Measurements from ENCODE around the gene FBXW12.
"Not testable (repeated sequence)": the region's sequence is repeated elsewhere in the genome, so short reads cannot be mapped to it uniquely, and the experiment has no call there.

The FBXW12 gene

DNA sequence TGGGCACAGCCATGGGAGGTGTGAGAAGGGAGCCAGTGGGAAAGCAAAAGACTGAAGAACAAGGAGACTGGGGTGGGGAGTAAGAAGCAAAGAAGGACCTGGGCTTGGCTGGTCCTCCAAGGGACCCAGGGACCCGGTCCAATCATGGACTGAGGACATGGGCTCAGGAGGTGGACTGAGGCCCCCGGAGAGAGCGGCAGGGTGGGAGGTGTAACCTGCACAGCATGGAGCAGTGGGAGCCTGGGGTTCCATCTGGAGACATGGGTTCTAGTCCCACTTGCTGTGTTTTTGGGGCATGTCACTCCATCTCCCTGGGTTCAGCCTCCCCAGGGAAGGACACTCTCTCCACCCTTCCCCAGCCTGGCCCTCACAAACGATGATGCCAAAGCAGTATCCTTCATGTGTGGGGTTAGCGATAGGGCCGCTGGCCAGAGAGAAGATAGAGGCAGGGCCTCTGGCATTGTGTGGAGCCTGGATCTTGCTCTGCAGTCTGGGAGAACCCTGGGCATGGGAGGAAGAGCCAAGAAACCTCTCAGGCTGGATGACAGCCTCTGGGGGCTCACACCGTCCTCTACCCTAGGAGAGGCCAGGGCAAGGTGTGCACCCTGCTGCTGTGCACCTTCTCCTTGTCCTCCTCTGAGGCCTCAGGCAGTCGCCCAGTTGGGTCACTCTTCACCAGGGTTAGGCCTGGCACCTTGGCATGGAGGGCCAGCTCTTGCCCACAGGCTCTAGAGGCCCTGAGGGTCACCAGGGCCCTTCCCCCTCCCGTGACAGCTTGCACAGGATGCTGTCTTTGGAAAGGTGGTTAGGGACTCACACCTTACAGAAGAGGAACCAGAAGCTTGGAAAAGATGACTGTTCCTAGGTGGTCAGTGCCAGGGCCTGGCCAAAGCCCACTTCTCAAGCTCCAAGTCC, 26.0 kb downstream of the FBXW12 start:
- no peak for TF ChIP-seq JUND (IDR thresholded peaks at IDR 0.05; ENCODE audit: low read depth)
- DNase-seq (ENCODE audit: low read depth in 1 of 2, low spot score in 1 of 2), result no peak
- in situ Hi-C loops (cut with HindIII; ENCODE audit: low pct_unique_long_range_greater_than_20kb, low sequenced_read_pairs), result no loop called here

DNA sequence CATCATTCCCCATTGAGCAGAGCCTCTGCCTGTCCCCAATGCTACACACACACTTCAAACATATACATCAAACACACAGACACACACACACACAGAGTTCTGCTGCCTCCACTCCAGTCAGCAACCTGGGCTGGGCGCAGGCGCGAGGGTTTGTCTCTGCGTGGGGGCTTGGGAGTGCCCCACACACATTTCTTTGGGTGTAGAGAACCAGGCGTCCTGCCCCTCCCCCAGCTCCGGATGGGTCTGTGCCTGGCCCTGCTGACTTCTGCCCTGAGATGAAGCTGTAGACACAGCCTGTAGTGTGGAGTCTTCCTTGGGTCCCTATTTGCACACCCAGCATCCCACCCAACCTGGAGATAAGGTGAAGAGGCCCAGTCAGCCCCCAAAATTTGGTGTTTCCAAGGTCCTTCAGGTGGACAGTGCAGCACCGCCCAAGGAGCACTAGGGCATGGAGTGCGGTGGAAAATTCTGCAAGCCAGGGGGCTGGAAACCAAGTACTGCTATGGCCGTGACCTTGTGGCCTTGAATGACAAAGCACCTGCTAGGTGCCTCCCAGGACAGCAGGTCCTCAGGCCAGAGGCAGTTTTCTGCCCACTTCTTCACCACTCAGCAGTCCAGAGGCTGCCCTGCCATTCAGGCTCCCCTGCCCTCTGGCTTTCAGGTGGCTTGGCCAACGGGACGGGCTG, 26.8 kb downstream of the FBXW12 start:
- peak in 1 of 2 experiments; percentile 3 for DNase-seq (ENCODE audit: low read depth in 1 of 2, low spot score in 1 of 2)
- no peak for TF ChIP-seq JUND (IDR thresholded peaks at IDR 0.05; ENCODE audit: low read depth)
- in situ Hi-C loops (cut with HindIII; ENCODE audit: low pct_unique_long_range_greater_than_20kb, low sequenced_read_pairs), result no loop called here

DNA sequence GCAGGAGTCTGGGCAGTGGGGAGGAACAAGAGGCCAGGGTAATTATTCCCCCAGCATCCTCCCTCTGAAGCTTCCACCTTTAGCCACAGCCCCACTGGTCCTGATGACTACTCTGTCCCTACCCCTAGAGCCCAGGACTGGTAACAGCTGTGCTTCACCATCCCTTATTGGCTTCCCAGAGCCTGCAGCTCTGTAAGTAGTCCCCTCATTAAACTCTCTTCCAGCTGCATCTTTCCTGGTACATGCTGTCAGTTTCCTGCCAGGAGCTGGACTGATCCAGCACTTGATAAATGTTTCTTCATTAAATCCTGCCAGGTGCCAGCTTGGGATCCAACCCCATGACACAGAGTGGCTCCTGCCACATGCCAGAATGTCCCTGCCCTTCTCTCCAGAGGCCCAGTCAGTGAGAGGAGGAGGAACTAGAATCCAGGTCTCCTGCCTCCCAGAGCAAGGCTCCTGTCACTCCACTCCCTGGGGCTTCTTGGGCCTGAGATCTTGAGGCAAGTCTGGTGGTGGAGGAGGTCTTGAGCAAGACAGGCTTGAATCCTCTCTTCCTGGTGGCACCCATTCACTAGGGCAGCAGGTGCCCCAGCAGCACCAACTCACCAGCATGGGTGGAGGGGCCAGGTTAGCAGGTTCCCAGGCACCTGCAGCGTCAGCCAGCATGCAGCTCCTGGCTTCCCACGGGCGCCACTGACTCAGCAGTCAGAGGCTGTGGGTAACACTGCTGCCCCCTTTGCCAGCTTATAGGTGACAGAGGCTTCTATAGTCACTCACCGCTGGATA, 27.6 kb downstream of the FBXW12 start:
- peak in 1 of 2 experiments; percentile 75 for DNase-seq (ENCODE audit: low read depth in 1 of 2, low spot score in 1 of 2)
- in situ Hi-C loops (cut with HindIII; ENCODE audit: low pct_unique_long_range_greater_than_20kb, low sequenced_read_pairs), result no loop called here
- TF ChIP-seq JUND (IDR thresholded peaks at IDR 0.05; ENCODE audit: low read depth), result no peak

DNA sequence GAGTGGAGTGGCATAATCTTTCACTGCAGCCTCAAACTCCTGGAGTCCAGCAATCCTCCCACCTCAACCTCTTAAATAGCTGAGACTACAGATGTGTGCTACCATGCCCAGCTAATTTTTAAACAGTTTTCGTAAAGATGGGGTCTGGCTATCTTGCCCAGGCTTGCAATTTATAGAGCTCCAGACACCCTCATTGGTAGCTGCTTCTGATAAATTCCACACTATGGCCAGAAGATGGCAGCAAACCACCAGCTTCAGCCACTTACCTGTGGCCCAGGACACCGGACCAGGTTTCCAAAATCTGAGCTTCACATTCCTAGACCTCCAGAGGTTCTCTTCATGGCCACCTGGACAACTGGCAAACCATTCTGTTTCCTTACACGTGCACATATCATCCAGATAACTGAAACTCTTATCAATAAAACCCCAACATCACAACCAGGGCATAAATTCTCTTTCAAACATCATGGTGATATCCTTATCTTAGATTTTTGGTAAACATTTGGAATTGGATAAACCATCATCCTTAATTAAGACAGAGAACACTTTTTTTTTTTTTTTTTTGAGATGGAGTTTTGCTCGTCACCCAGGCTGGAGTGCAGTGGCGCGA, 28.9 kb downstream of the FBXW12 start:
- peak; percentile 70 to 85 for DNase-seq (ENCODE audit: low read depth in 1 of 2, low spot score in 1 of 2)
- in situ Hi-C loops (cut with HindIII; ENCODE audit: low pct_unique_long_range_greater_than_20kb, low sequenced_read_pairs), result no loop called here
- TF ChIP-seq JUND (IDR thresholded peaks at IDR 0.05; ENCODE audit: low read depth), result no peak

DNA sequence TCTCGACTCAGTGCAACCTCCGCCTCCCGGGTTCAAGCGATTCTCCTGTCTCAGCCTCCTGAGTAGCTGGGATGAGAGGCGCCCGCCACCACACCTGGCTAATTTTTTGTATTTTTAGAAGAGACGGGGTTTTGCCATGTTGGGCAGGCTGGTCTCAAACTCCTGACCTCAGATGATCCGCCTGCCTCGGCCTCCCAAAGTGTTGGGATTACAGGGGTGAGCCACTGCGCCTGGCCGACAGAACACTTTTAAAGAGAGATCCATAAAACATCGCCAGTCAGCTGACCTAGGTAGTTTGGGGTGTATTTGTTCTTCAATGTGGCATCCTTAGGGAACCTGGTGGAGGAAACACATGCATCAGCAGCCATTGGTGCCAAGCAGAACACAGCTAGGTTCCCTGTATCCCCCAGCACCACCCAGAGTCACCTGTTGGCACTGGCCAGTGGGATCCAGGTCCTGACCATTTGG, 29.4 kb downstream of the FBXW12 start:
- not testable (repeated sequence) for DNase-seq (ENCODE audit: low read depth in 1 of 2, low spot score in 1 of 2)

DNA sequence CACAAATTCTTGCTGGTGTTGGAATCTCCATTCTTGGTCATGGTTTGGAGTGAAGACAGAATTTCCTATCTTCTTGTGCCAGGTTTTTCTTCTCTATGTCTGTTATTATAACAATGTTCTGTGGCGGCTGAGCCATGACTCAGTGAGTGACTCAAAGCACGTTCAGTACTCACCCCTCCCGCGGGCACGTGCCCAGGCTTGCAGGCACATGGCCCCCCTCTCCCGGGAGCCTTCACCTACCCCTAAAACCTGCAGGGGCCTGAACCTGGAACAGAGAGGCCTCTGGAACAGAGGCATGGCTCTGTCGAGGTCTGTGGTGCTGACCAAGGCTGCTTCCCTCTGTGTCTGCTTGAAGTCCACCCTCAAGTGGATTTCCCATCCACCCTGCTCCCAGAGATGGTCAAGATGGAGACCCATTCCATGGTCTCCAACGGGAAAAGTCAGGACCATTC, 30.3 kb downstream of the FBXW12 start:
- TF ChIP-seq JUND (IDR thresholded peaks at IDR 0.05; ENCODE audit: low read depth), result no peak
- DNase-seq (ENCODE audit: low read depth in 1 of 2, low spot score in 1 of 2), result no peak
- in situ Hi-C loops (cut with HindIII; ENCODE audit: low pct_unique_long_range_greater_than_20kb, low sequenced_read_pairs), result no loop called here

More for the DNA sequence above, 29.4 kb downstream of the FBXW12 start:
- in situ Hi-C loops (cut with HindIII; ENCODE audit: low pct_unique_long_range_greater_than_20kb, low sequenced_read_pairs), result not testable (repeated sequence)

DNA sequence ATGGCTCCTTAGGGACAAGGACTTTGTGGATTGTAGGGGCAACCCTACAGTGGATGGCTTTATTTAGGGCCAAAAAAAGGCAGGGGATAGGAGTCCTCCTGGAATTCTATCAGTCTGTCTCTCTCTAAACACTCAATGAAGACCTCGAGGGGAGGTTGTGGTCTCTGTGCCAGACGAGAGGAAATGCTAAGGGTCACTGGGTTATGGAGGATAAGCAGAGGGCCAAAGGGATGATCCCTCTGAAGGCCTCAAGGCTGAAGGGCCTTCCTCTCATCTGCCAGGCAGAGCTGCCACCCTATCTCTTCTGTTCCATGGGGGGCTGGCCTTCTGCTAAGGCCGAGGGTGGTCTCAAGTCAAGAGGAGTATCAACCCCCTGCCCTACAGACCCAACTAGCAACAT, 30.9 kb downstream of the FBXW12 start:
- TF ChIP-seq JUND (IDR thresholded peaks at IDR 0.05; ENCODE audit: low read depth), result no peak
- in situ Hi-C loops (cut with HindIII; ENCODE audit: low pct_unique_long_range_greater_than_20kb, low sequenced_read_pairs), result no loop called here
- DNase-seq (ENCODE audit: low read depth in 1 of 2, low spot score in 1 of 2), result no peak

DNA sequence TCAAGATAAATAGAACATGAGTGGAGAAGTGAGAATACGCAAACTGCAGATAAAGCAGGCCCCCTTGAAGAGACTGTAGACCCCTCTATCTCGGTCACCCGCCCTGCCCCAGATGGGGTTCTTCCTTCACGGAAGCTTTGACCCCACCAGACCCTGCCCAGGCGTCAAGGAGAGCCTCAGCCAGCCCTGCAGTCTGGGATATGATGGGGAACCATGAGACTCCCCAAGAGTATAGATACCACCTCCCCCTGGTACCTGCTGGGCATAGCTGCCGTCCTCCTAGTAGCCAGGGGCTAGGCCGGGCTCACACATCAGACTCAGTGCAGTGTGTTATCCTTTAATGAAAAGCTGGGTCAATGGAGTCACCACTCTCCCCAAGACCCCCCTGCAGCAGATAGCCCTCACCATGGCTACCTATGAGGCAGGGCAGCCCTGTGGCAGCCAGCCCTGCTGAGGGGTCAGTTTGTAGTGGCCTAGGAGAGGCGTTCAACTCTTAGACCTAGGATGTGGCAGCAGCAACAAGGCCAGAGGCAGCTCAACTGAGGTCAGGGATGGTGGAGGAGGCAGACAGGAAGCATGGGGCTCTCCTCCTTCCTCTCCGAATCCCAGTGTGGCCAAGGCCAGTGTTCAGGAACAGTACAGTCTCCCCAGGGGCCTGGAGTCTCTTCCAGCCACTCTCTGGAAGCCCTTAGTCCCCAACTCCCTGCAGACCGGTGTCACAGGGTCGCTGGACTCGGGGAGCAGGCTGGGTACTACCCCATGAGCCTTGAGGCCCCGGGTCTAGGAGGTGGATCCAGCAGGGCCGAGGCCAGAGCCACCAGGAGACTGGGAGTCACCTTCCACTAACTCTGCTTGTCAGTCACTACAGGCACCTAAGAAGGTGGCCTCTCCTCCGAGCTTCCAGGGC, 31.8 kb downstream of the FBXW12 start:
- in situ Hi-C loops (cut with HindIII; ENCODE audit: low pct_unique_long_range_greater_than_20kb, low sequenced_read_pairs), result no loop called here
- TF ChIP-seq JUND (IDR thresholded peaks at IDR 0.05; ENCODE audit: low read depth), result no peak

DNA sequence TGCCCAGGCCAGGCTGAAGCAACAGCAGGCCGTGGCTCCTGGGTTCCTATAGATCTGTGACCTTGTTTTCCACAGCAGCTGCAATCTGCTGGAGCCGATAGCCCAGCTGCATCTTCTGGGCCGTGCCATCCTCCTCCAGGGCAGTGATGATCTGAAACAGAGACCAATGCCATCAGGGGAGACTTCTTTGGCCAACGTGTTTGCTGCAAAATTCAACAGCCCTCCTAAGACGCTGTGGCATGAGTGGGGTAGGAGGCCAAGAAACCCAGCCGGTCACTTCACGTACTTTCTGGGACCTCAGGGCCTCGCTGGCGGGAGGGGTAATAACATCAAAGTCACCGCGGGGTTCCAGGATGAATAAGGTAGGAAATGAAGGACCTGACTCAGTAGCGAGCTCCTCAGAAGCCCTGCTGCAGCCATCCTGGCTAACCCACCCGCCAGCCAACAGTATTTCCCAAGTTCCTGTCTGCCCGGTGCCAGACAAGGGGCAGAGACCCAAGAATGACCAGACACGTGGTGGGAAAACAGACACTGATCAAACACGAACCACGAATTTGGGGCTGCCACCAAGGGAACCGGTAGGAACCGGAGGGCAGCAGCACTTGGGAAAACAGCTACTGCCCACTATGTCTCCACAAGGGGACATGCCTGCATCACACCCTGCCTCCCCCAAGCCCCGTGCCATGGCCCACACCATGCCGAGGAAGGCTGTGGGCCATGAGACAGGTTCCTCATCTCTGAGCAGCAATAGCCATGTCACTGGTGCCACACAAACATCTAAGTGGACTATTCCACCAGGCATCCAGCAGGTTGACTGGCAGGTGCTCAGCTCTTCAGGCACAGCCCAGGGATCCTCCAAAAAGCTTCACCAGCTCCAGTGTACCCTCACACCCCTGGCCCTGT, 32.7 kb downstream of the FBXW12 start:
- no peak for DNase-seq (ENCODE audit: low read depth in 1 of 2, low spot score in 1 of 2)
- TF ChIP-seq JUND (IDR thresholded peaks at IDR 0.05; ENCODE audit: low read depth), result no peak
- in situ Hi-C loops (cut with HindIII; ENCODE audit: low pct_unique_long_range_greater_than_20kb, low sequenced_read_pairs), result no loop called here

More for the DNA sequence above, 31.8 kb downstream of the FBXW12 start:
- no peak for DNase-seq (ENCODE audit: low read depth in 1 of 2, low spot score in 1 of 2)

DNA sequence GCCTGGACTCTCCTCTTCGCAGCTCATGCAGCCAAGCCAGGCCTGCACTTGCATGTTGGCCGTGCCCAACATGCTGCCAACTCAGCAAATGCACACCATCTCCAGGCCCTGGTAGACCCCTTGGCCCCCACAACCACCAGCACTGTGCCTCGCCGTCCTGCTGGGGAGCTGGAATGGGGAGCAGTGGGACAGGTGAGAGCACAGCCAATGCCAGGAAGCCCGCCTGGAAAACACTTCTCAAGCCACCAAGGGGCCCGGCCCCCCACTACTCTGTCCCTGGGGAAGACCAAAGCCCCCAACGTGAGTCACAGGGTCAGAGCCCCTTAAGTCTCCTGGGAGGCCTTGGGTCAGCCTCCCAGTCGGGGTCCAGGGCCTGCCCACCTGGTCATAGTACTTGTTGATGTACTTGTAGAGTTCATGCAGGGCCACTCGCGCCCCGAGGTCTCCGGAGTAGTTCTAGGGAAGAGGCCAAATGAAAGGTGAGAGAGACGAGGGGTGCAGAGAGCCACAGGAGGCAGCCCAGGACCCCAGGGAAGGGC, 33.4 kb downstream of the FBXW12 start:
- in situ Hi-C loops (cut with HindIII; ENCODE audit: low pct_unique_long_range_greater_than_20kb, low sequenced_read_pairs), result no loop called here

More for the DNA sequence above, 33.4 kb downstream of the FBXW12 start:
- no peak for TF ChIP-seq JUND (IDR thresholded peaks at IDR 0.05; ENCODE audit: low read depth)
- no peak for DNase-seq (ENCODE audit: low read depth in 1 of 2, low spot score in 1 of 2)

Measured in T47D (cell line).